ENCODE measurements around the gene LYL1. TPM values are rescaled to one million over a fixed set of nuclear protein-coding genes. Genes with fewer than 3 reads are reported as not detected.

LYL1 gene
- total RNA-seq, 4 donors from 2014 or later: 4.5 to 33.4 (median 16.7) TPM

DNA sequence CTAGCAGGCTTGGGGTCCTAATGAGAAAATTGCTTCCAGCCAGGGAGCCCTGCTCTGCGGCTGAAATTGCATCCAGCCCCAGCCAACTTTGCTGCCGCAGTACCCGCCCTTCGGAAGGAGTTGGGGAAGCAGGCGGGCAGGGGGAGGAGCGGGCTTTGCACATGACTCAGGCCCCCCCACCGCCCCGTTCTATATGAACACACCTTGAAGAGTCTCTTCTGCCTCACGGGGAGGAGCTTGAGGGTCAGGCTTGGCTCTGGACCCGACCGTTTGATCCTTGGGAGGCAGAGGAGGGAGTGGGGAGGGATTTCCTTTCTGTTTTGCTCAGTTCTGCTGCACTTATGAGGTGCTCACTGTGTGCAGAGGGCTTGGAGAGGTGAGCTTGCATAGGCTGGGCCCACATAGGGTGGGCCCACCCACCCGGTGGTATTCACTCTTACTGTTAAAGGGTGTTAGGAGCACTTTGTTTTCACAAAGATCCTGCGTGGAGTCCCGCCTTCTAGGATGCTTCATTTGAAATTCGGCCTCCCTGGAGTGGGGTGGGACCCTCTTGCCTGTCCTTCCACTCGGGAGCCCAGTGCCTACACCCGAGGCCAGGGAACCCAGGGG lies 46.5 kb downstream of the LYL1 start:
- Histone ChIP-seq H3K36me3 (no peaks in the 10 kb centered on the region), H3K27ac (peak overlapping the region; percentile 86 to 94 (median 92)), H3K4me3 (peak overlapping the region in 1 of 4 donors; percentile 8), H3K9me3 (no peaks in the 10 kb centered on the region), H3K4me1 (peaks cover 85 to 99% (median 90%) of the 10 kb centered on the region in 4 donors), H3K27me3 (no peaks in the 10 kb centered on the region)
- intact Hi-C loops (cut with DNase I; ENCODE audit: low total_unique reads) (no loop called here), in situ Hi-C loops (cut with MboI; ENCODE audit: low pct_ligation_motif_present in 1 of 4, low pct_unique_long_range_greater_than_20kb in 1 of 4, low sequenced_read_pairs in 3 of 4) (no loop called here)
- TF ChIP-seq, protein P1, sequence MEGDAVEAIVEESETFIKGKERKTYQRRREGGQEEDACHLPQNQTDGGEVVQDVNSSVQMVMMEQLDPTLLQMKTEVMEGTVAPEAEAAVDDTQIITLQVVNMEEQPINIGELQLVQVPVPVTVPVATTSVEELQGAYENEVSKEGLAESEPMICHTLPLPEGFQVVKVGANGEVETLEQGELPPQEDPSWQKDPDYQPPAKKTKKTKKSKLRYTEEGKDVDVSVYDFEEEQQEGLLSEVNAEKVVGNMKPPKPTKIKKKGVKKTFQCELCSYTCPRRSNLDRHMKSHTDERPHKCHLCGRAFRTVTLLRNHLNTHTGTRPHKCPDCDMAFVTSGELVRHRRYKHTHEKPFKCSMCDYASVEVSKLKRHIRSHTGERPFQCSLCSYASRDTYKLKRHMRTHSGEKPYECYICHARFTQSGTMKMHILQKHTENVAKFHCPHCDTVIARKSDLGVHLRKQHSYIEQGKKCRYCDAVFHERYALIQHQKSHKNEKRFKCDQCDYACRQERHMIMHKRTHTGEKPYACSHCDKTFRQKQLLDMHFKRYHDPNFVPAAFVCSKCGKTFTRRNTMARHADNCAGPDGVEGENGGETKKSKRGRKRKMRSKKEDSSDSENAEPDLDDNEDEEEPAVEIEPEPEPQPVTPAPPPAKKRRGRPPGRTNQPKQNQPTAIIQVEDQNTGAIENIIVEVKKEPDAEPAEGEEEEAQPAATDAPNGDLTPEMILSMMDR (IDR thresholded peaks at IDR 0.05): no peak
- no peak for TF ChIP-seq POLR2A (IDR thresholded peaks at IDR 0.05)
- peak in 1 of 3 donors; percentile 35 for TF ChIP-seq POLR2AphosphoS5 (IDR thresholded peaks at IDR 0.05)
- DNase-seq: peak; percentile 61
- WGBS, 2 donors (ENCODE audit: low coverage in 1 of 2): 24% methylated on average over 17 of the region's 17 CpGs; no CpG with 5 or more reads in 1 of the 2 donors

GRCh38 chr19:13055213-13056051 lies 47.2 kb downstream of the LYL1 start:
- Histone ChIP-seq H3K4me3 (peak overlapping the region in 1 of 4 donors; percentile 8), H3K36me3 (no peaks in the 10 kb centered on the region), H3K9me3 (no peaks in the 10 kb centered on the region), H3K27me3 (no peaks in the 10 kb centered on the region), H3K27ac (peak overlapping the region; percentile 86 to 94 (median 92)), H3K4me1 (peaks cover 83 to 99% (median 90%) of the 10 kb centered on the region in 4 donors)
- DNase-seq: peak; percentile 54
- in situ Hi-C loops (cut with MboI; ENCODE audit: low pct_ligation_motif_present in 1 of 4, low pct_unique_long_range_greater_than_20kb in 1 of 4, low sequenced_read_pairs in 3 of 4): no loop called here
- intact Hi-C loops (cut with DNase I; ENCODE audit: low total_unique reads): no loop called here
- 45% methylated on average over 24 of the region's 29 CpGs; no CpG with 5 or more reads in 1 of the 2 donors for WGBS, 2 donors (ENCODE audit: low coverage in 1 of 2)
- TF ChIP-seq EP300 (IDR thresholded peaks at IDR 0.05; ENCODE audit: low read depth): no peak
- TF ChIP-seq, protein P1 (IDR thresholded peaks at IDR 0.05): peak in 1 of 5 experiments; percentile 8
- TF ChIP-seq POLR2AphosphoS5 (IDR thresholded peaks at IDR 0.05): peak in 2 of 3 donors; percentile 8 to 21
- TF ChIP-seq POLR2A (IDR thresholded peaks at IDR 0.05): no peak

GRCh38 chr19:13054626-13055212 lies 47.9 kb downstream of the LYL1 start:
- intact Hi-C loops (cut with DNase I; ENCODE audit: low total_unique reads) (no loop called here), in situ Hi-C loops (cut with MboI; ENCODE audit: low pct_ligation_motif_present in 1 of 4, low pct_unique_long_range_greater_than_20kb in 1 of 4, low sequenced_read_pairs in 3 of 4) (no loop called here)
- 31 to 35% methylated on average over 5 to 11 of the region's 11 CpGs for WGBS, 2 donors (ENCODE audit: low coverage in 1 of 2)
- TF ChIP-seq EP300 (IDR thresholded peaks at IDR 0.05; ENCODE audit: low read depth) (no peak), POLR2A (IDR thresholded peaks at IDR 0.05) (no peak), POLR2AphosphoS5 (IDR thresholded peaks at IDR 0.05) (no peak)
- TF ChIP-seq, protein P1 (IDR thresholded peaks at IDR 0.05): no peak
- H3K9me3 ChIP-seq: no peaks in the 10 kb centered on the region
- peak overlapping the region; percentile 86 to 94 (median 92) for H3K27ac ChIP-seq
- H3K4me1 ChIP-seq: peaks cover 76 to 96% (median 86%) of the 10 kb centered on the region in 4 donors
- H3K4me3 ChIP-seq: no peak overlapping the region
- no peaks in the 10 kb centered on the region for H3K36me3 ChIP-seq
- H3K27me3 ChIP-seq: no peaks in the 10 kb centered on the region
- DNase-seq: no peak

Measured in transverse colon (tissue), 4 donors.